HCT116 (cell line): ENCODE measurements around the gene RHBDF2. TPM values are rescaled to one million over a fixed set of nuclear protein-coding genes. Genes with fewer than 3 reads are reported as not detected.

Experiments used
- ATAC-seq: fragments of 200-7000 bp; cut with Tn5 transposase; 2 replicates; pipeline ENCODE4 v1.9.1; 2020; ENCODE audit warnings: mild to moderate bottlenecking, moderate library complexity
- BruUV-seq: library from RNA; stranded (reverse); fragments of 400-500 nt; replicated peaks from 2 replicates; lab custom pipeline; 2021; lab: Mats Ljungman, UMichigan
- CTCF ChIA-PET: fragments of 300-600 bp; sonication (Branson Sonifier 250); formaldehyde crosslinking; loops from one replicate; lab custom pipeline; 2021; ENCODE audit warnings: antibody characterized with exemption; lab: Charles Lee
- POLR2A ChIA-PET: fragments of 300-600, 350-600 bp; sonication (Branson Sonifier 250); formaldehyde crosslinking; loops from one replicate; lab custom pipeline; 2021; ENCODE audit warnings: antibody characterized with exemption; lab: Charles Lee
- RAD21 ChIA-PET, 2 experiments: fragments of 300-600 bp; sonication (Branson Sonifier 250); formaldehyde crosslinking; loops; one replicate each; lab custom pipeline; 2023; ENCODE audit warnings: low total read pairs in 2 of 2; ENCODE audit not compliant: uncharacterized antibody in 2 of 2, unreplicated experiment in 2 of 2, low non-redundant PET in 1 of 2; lab: Charles Lee
- DNase-seq: peaks from one replicate; pipeline ENCODE4 v3.0.0-alpha.2; 2010; ENCODE audit warnings: low read depth, low spot score
- H2AFZ ChIP-seq: fragments of 200-600 bp; shearing (Covaris generic), sonication (generic); 2 replicates; pipeline ENCODE4 v1.6.1; 2017; ENCODE audit warnings: low read depth, mixed run types, mixed read lengths, antibody characterized with exemption, low read length; ENCODE audit not compliant: poor library complexity, severe bottlenecking
- H3K27ac ChIP-seq: 2 replicates; pipeline ENCODE4 v1.5.1; 2012; ENCODE audit warnings: low read depth, low read length
- H3K27me3 ChIP-seq: fragments of 200-600 bp; sonication (generic); 2 replicates; pipeline ENCODE4 v1.6.1; 2016; ENCODE audit warnings: mixed run types, low read length, mixed read lengths; ENCODE audit not compliant: insufficient read depth
- H3K36me3 ChIP-seq, 2 experiments: fragments of 200-500 bp in 1 of 2; fragments of 200-600 bp in 1 of 2; sonication (Bioruptor generic) in 1 of 2; sonication (generic) in 1 of 2; 2 replicates each; pipeline versions ENCODE4 v1.5.1 to v1.6.1; 2014 to 2016; ENCODE audit warnings: low read length in 2 of 2, inconsistent platforms in 1 of 2, mixed read lengths in 1 of 2, mixed run types in 1 of 2; ENCODE audit not compliant: insufficient read depth in 2 of 2, control insufficient read depth in 1 of 2
- H3K4me1 ChIP-seq, 2 experiments: fragments of 200-600 bp in 1 of 2; sonication (generic) in 1 of 2; 2 replicates each; pipeline versions ENCODE4 v1.5.1 to v1.6.1; 2012 to 2017; ENCODE audit warnings: low read length in 2 of 2, inconsistent platforms in 1 of 2, mild to moderate bottlenecking in 1 of 2, mixed read lengths in 1 of 2, mixed run types in 1 of 2, moderate library complexity in 1 of 2; ENCODE audit not compliant: insufficient read depth in 2 of 2, control insufficient read depth in 1 of 2
- H3K4me2 ChIP-seq: fragments of 200-600 bp; sonication (generic); 2 replicates; pipeline ENCODE4 v1.6.1; 2017; ENCODE audit warnings: mixed run types, low read length, mixed read lengths
- H3K4me3 ChIP-seq, 2 experiments: fragments of 200-600 bp in 1 of 2; sonication (generic) in 1 of 2; replicated peaks in 1 of 2; 2 replicates each; pipeline ENCODE4 v1.5.1; 2011 to 2016; ENCODE audit warnings: low read length in 2 of 2, control low read depth in 1 of 2, low read depth in 1 of 2, mild to moderate bottlenecking in 1 of 2, mixed read lengths in 1 of 2, mixed run types in 1 of 2
- H3K79me2 ChIP-seq: fragments of 200-600 bp; sonication (generic); 2 replicates; pipeline ENCODE4 v1.6.1; 2017; ENCODE audit warnings: mild to moderate bottlenecking, mixed run types, low read length, moderate library complexity, mixed read lengths; ENCODE audit not compliant: insufficient read depth
- H3K9ac ChIP-seq: fragments of 200-600 bp; sonication (generic); 2 replicates; pipeline ENCODE4 v1.6.1; 2016; ENCODE audit warnings: low read length, mixed read lengths
- H3K9me2 ChIP-seq: fragments of 200-600 bp; sonication (generic), shearing (Covaris generic); 2 replicates; pipeline ENCODE4 v1.6.1; 2017; ENCODE audit warnings: mixed run types, mild to moderate bottlenecking, moderate library complexity; ENCODE audit not compliant: insufficient read depth
- H3K9me3 ChIP-seq, 2 experiments: fragments of 200-500 bp in 1 of 2; fragments of 200-600 bp in 1 of 2; sonication (Bioruptor generic) in 1 of 2; sonication (generic) in 1 of 2; 2 replicates each; pipeline ENCODE4 v1.6.1; 2014 to 2017; ENCODE audit warnings: low read length in 2 of 2, mixed read lengths in 2 of 2, inconsistent platforms in 1 of 2, low read depth in 1 of 2, mild to moderate bottlenecking in 1 of 2, mixed run types in 1 of 2, moderate library complexity in 1 of 2; ENCODE audit not compliant: control insufficient read depth in 1 of 2, insufficient read depth in 1 of 2
- H4K20me1 ChIP-seq: fragments of 200-600 bp; sonication (generic), shearing (Covaris generic); 2 replicates; pipeline ENCODE4 v1.6.1; 2017; ENCODE audit warnings: mixed run types, mild to moderate bottlenecking, moderate library complexity; ENCODE audit not compliant: insufficient read depth
- ATF3 ChIP-seq: IDR thresholded peaks from 2 replicates; pipeline ENCODE4 v1.6.1; 2012
- CBX3 ChIP-seq: IDR thresholded peaks from 2 replicates; pipeline ENCODE4 v1.6.1; 2012; ENCODE audit warnings: low read depth
- CEBPB ChIP-seq: IDR thresholded peaks from 2 replicates; pipeline ENCODE4 v1.6.1; 2012; ENCODE audit warnings: low read depth
- CTCF ChIP-seq, 3 experiments: fragments of 200-600 bp in 1 of 3; sonication (generic) in 1 of 3; IDR thresholded peaks in 2 of 3; conservative IDR thresholded peaks in 1 of 3; 2 replicates each; pipeline ENCODE4 v1.5.1; 2012 to 2017; ENCODE audit warnings: low read depth in 2 of 3, low read length in 2 of 3, antibody characterized with exemption in 1 of 3, borderline replicate concordance in 1 of 3, control low read depth in 1 of 3, mild to moderate bottlenecking in 1 of 3, mixed read lengths in 1 of 3, mixed run types in 1 of 3, moderate library complexity in 1 of 3; ENCODE audit not compliant: insufficient read depth in 1 of 3
- EGR1 ChIP-seq: IDR thresholded peaks from 2 replicates; pipeline ENCODE4 v1.6.1; 2012; ENCODE audit warnings: low read depth
- ELF1 ChIP-seq: IDR thresholded peaks from 2 replicates; pipeline ENCODE4 v1.6.1; 2012; ENCODE audit warnings: low read depth, borderline replicate concordance
- EZH2phosphoT487 ChIP-seq: fragments of 200-600 bp; IDR thresholded peaks from 2 replicates; pipeline ENCODE4 v1.6.1; 2018; ENCODE audit warnings: antibody characterized with exemption, borderline replicate concordance
- FOSL1 ChIP-seq: IDR thresholded peaks from 2 replicates; pipeline ENCODE4 v1.6.1; 2012; ENCODE audit warnings: low read depth
- MAX ChIP-seq: IDR thresholded peaks from 2 replicates; pipeline ENCODE4 v1.6.1; 2012
- POLR2A ChIP-seq: IDR thresholded peaks from 2 replicates; pipeline ENCODE4 v1.7.0; 2011; ENCODE audit warnings: borderline replicate concordance; ENCODE audit not compliant: insufficient read depth, insufficient read length; ENCODE audit errors: extremely low read depth
- POLR2AphosphoS5 ChIP-seq: IDR thresholded peaks from 2 replicates; pipeline ENCODE4 v1.6.1; 2011; ENCODE audit warnings: mild to moderate bottlenecking, low read depth, low read length, moderate library complexity
- RAD21 ChIP-seq: IDR thresholded peaks from 2 replicates; pipeline ENCODE4 v1.6.1; 2012; ENCODE audit warnings: low read depth, mild to moderate bottlenecking
- REST ChIP-seq: IDR thresholded peaks from 2 replicates; pipeline ENCODE4 v1.6.1; 2012; ENCODE audit warnings: low read depth
- SRF ChIP-seq: IDR thresholded peaks from 2 replicates; pipeline ENCODE4 v1.6.1; 2012; ENCODE audit warnings: low read depth
- TCF7L2 ChIP-seq: IDR thresholded peaks from 2 replicates; pipeline ENCODE4 v1.7.0; 2011; ENCODE audit warnings: borderline replicate concordance, inconsistent platforms; ENCODE audit not compliant: insufficient read depth, insufficient read length; ENCODE audit errors: extremely low read depth
- YY1 ChIP-seq: IDR thresholded peaks from 2 replicates; pipeline ENCODE4 v1.6.1; 2011; ENCODE audit warnings: low read length, low read depth, moderate library complexity, mild to moderate bottlenecking; ENCODE audit not compliant: insufficient replicate concordance; ENCODE audit errors: extremely low read depth
- ZBTB33 ChIP-seq: IDR thresholded peaks from 2 replicates; pipeline ENCODE4 v1.6.1; 2011; ENCODE audit warnings: mild to moderate bottlenecking, low read length, moderate library complexity; ENCODE audit not compliant: insufficient replicate concordance; ENCODE audit errors: extremely low read depth
- ZFX ChIP-seq: fragments of 450-650 bp; IDR thresholded peaks from 2 replicates; pipeline ENCODE4 v1.6.1; 2017
- ZNF274 ChIP-seq: fragments of 200-500 bp; sonication (Bioruptor generic); IDR thresholded peaks from 2 replicates; pipeline ENCODE4 v1.6.1; 2014; ENCODE audit warnings: mild to moderate bottlenecking, low read depth, low read length, inconsistent platforms
- intact Hi-C: fragments of 100-400 bp; cut with micrococcal nuclease; formaldehyde crosslinking; loops from 2 replicates; pipeline ENCODE4 v1.10.0; 2022
- total RNA-seq: library from RNA; stranded (reverse); gene quantifications from one replicate; pipeline ENCODE4 v1.2.1, GENCODE V29; 2021; ENCODE audit not compliant: unreplicated experiment

Gene RHBDF2
- total RNA-seq, 1 experiment from 2014 or later = 61.1 TPM

GRCh38 chr17:76495663-76496400 is 5.4 kb downstream of the RHBDF2 start:
- intact Hi-C loops = no loop called here
- POLR2A ChIA-PET = no interaction called here
- Histone ChIP-seq H2AFZ (no peak overlapping the region), H3K4me3 (no peak overlapping the region), H3K27ac (no peak overlapping the region), H3K9me2 (no peaks in the 10 kb centered on the region), H3K9ac (no peak overlapping the region), H3K4me1 (peaks cover 23 to 50% of the 10 kb centered on the region in 2 experiments), H3K27me3 (no peaks in the 10 kb centered on the region), H3K79me2 (peaks cover 54% of the 10 kb centered on the region), H4K20me1 (peaks cover 5% of the 10 kb centered on the region; the same call in 1 of the 2 replicates), H3K4me2 (no peak overlapping the region), H3K9me3 (no peaks in the 10 kb centered on the region), H3K36me3 (no peaks in the 10 kb centered on the region; a peak in 1 of 4 replicates)
- CTCF ChIA-PET = no interaction called here
- ATAC-seq (no peak), DNase-seq (no peak)
- no TSS peak for BruUV-seq
- RAD21 ChIA-PET = no interaction called here
- TF ChIP-seq POLR2A = no peak
- no peak for TF ChIP-seq POLR2AphosphoS5
- TF ChIP-seq EZH2phosphoT487 = no peak
- TF ChIP-seq MAX = no peak
- TF ChIP-seq SRF = no peak
- TF ChIP-seq ELF1 = no peak
- TF ChIP-seq CBX3 = no peak
- no peak for TF ChIP-seq CTCF (IDR thresholded peaks at IDR 0.05 in 2 of 3, conservative IDR thresholded peaks at IDR 0.05 in 1 of 3; ENCODE audit: borderline replicate concordance in 1 of 3, insufficient read depth in 1 of 3, low read depth in 2 of 3, low read length in 2 of 3)
- TF ChIP-seq RAD21 = no peak
- TF ChIP-seq EGR1 = no peak
- TF ChIP-seq REST = no peak
- no peak for TF ChIP-seq ZBTB33
- TF ChIP-seq ZNF274 = no peak
- TF ChIP-seq YY1 = no peak
- TF ChIP-seq TCF7L2 = no peak
- TF ChIP-seq ZFX = no peak
- TF ChIP-seq FOSL1 = no peak
- no peak for TF ChIP-seq CEBPB
- TF ChIP-seq ATF3 = no peak
